Immature natural killer cell (primary cell): ENCODE measurements around the gene CEP63. TPM values are rescaled to one million over a fixed set of nuclear protein-coding genes. Genes with fewer than 3 reads are reported as not detected.

Source experiments
- DNase-seq, 3 donors: peaks; one replicate each; pipeline ENCODE4 v3.0.0; 2022; ENCODE audit warnings: mixed read lengths in 1 of 3
- H3K27ac Mint-ChIP-seq, 6 donors: one replicate each; pipeline ENCODE4 v1.8.0; 2020; ENCODE audit warnings: mixed read lengths in 6 of 6, mild to moderate bottlenecking in 5 of 6, inconsistent platforms in 4 of 6, moderate library complexity in 3 of 6
- H3K27me3 Mint-ChIP-seq, 3 donors: one replicate each; pipeline ENCODE4 v1.8.0; 2020 to 2021; ENCODE audit warnings: low read depth in 3 of 3, mild to moderate bottlenecking in 3 of 3, mixed read lengths in 3 of 3, moderate library complexity in 3 of 3, inconsistent platforms in 1 of 3
- H3K36me3 Mint-ChIP-seq, 3 donors: one replicate each; pipeline ENCODE4 v1.8.0; 2020; ENCODE audit warnings: mixed read lengths in 3 of 3, inconsistent platforms in 2 of 3, mild to moderate bottlenecking in 2 of 3
- H3K4me1 Mint-ChIP-seq, 2 donors: one replicate each; pipeline ENCODE4 v1.8.0; 2020; ENCODE audit warnings: inconsistent platforms in 2 of 2, mild to moderate bottlenecking in 2 of 2, mixed read lengths in 2 of 2, moderate library complexity in 1 of 2
- H3K4me3 Mint-ChIP-seq, 5 donors: one replicate each; pipeline ENCODE4 v1.8.0; 2020; ENCODE audit warnings: mild to moderate bottlenecking in 5 of 5, mixed read lengths in 5 of 5, inconsistent platforms in 3 of 5, moderate library complexity in 3 of 5
- H3K9me3 Mint-ChIP-seq, 6 donors: one replicate each; pipeline ENCODE4 v1.8.0; 2020; ENCODE audit warnings: mild to moderate bottlenecking in 6 of 6, mixed read lengths in 6 of 6, inconsistent platforms in 4 of 6, moderate library complexity in 3 of 6
- polyA plus RNA-seq, 3 donors: library from polyadenylated mRNA; unstranded; fragments of 300-500 nt; fragmentation: Illumina TruSeq; gene quantifications; one replicate each; pipeline ENCODE4 v1.2.3, GENCODE V29; 2021

CEP63 gene
- polyA plus RNA-seq, 3 donors from 2014 or later = 6.3 to 17.6 (median 10.8) TPM

DNA sequence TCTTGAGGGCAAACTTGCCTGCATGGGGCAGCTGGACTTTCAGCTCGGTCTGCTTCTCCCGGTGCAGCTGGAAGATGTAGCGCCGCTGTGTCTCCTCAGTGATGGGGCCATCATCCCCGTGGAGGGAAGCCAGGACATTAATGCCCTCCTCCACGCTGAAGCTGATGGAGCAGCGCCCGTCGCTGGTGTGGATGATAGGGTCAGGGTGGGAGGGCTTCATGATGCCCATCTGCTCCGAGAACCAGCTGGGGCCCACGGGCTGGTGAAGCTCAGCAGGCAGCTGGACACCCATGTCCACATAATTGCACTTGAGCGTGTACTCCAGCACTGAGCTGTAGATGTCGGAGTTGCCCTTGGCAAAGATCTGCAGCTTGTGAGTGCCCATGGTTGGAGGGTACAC is 118.1 kb downstream of the CEP63 start:
- no peaks in the 10 kb centered on the region for H3K36me3 Mint-ChIP-seq
- H3K9me3 Mint-ChIP-seq = no peaks in the 10 kb centered on the region
- peaks cover 7 to 15% of the 10 kb centered on the region in 2 donors for H3K4me1 Mint-ChIP-seq
- no peak for DNase-seq
- no peak overlapping the region for H3K4me3 Mint-ChIP-seq
- H3K27ac Mint-ChIP-seq = no peak overlapping the region
- H3K27me3 Mint-ChIP-seq = peaks cover 0 to 2% (median 0%) of the 10 kb centered on the region in 3 donors

- peaks cover 6 to 13% of the 10 kb centered on the region in 2 donors for H3K4me1 Mint-ChIP-seq
- peaks cover 0 to 2% (median 0%) of the 10 kb centered on the region in 3 donors for H3K27me3 Mint-ChIP-seq
- no peaks in the 10 kb centered on the region for H3K9me3 Mint-ChIP-seq
- H3K36me3 Mint-ChIP-seq = no peaks in the 10 kb centered on the region
- H3K27ac Mint-ChIP-seq = peak overlapping the region in 1 of 6 donors; percentile 40
- H3K4me3 Mint-ChIP-seq = no peak overlapping the region
- no peak for DNase-seq
Observed at GRCh38 chr3:134605556-134605955, 119.7 kb downstream of the CEP63 start.

- Mint-ChIP-seq H3K36me3 (no peaks in the 10 kb centered on the region), H3K27ac (no peak overlapping the region), H3K9me3 (no peaks in the 10 kb centered on the region), H3K4me1 (peaks cover 0 to 8% of the 10 kb centered on the region in 2 donors), H3K4me3 (no peak overlapping the region), H3K27me3 (peaks cover 0 to 2% (median 0%) of the 10 kb centered on the region in 3 donors)
- DNase-seq = no peak
Observed at GRCh38 chr3:134606033-134607025, 120.5 kb downstream of the CEP63 start.

GRCh38 chr3:134607054-134608022 is 121.5 kb downstream of the CEP63 start:
- DNase-seq = no peak
- H3K4me3 Mint-ChIP-seq = no peak overlapping the region

GRCh38 chr3:134608023-134608770 is 122.3 kb downstream of the CEP63 start:
- H3K9me3 Mint-ChIP-seq = no peaks in the 10 kb centered on the region
- H3K4me1 Mint-ChIP-seq = peaks cover 0 to 8% of the 10 kb centered on the region in 2 donors
- H3K36me3 Mint-ChIP-seq = no peaks in the 10 kb centered on the region
- peaks cover 0 to 2% (median 2%) of the 10 kb centered on the region in 3 donors for H3K27me3 Mint-ChIP-seq
- H3K27ac Mint-ChIP-seq = no peak overlapping the region
- DNase-seq = no peak
- no peak overlapping the region for H3K4me3 Mint-ChIP-seq

More at GRCh38 chr3:134607054-134608022, 121.5 kb downstream of the CEP63 start:
- Mint-ChIP-seq H3K27ac (no peak overlapping the region), H3K36me3 (no peaks in the 10 kb centered on the region), H3K4me1 (peaks cover 0 to 8% of the 10 kb centered on the region in 2 donors), H3K27me3 (peaks cover 0 to 2% (median 2%) of the 10 kb centered on the region in 3 donors), H3K9me3 (no peaks in the 10 kb centered on the region)

DNA sequence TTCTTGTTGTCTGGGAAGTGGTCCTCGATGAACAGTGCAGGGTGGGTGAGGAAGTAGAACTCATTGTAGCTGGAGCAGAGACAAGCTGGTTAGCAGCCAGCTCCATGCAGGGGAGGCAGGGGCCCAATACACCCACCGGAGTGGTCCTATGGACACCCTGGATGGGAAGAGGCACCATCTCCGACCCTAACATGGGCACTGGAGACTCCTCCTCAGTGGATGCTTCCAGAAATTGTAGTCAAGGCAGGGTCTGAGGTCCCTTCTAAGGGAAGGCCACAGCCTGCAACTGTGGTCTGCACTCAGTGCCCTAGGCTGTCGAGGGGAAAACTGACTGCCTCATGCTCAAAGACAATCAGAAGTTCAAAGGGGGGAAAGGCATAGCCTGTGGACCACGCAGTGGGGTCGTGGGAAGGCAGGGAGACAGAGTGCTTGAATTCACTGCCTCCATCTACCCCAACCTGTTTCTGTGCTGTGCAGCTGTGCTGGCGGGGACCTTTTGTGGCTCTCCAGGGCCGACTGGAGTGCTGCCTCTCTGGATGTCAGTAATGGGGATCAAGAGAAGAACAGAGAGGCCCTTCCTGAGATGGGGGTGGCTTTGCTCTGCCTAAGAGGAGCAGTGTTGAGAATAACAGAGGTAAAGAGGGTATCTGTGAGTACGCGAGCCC is 123.0 kb downstream of the CEP63 start:
- Mint-ChIP-seq H3K4me3 (no peak overlapping the region), H3K36me3 (no peaks in the 10 kb centered on the region), H3K27me3 (peaks cover 0 to 2% (median 2%) of the 10 kb centered on the region in 3 donors)

DNA sequence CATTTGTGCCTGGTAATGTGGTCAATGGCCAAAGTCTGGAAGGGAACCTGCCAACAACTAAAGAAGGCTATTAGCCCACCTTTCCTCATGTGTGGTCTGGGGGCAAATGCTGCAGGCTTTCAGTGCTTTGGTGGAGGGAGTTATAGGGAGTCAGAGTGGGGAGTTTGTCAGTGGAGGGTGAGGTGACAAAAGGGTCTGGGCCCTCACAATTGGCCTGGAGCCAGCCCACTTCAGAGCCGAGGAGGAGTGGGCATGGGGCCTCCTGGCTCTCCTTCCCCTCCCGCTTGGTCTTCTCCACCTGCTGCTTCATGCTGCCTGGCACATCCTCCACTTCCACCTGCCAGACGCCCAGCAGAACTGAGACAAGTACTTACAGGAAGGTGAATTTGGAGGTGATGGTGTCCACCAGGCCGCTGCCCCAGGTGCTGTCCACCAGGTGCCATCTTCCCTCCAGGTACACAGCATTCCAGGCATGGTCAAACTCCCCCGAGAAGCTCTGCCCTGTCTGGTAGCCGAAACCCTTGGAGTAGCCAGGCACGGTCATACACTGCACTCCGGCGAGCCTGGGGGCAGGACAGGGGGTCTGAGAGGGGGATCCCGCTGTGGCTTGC is 124.1 kb downstream of the CEP63 start:
- peaks cover 0 to 8% of the 10 kb centered on the region in 2 donors for H3K4me1 Mint-ChIP-seq
- no peak for DNase-seq
- H3K27ac Mint-ChIP-seq = no peak overlapping the region
- H3K9me3 Mint-ChIP-seq = no peaks in the 10 kb centered on the region
- no peaks in the 10 kb centered on the region for H3K36me3 Mint-ChIP-seq
- peaks cover 0 to 2% (median 0%) of the 10 kb centered on the region in 3 donors for H3K27me3 Mint-ChIP-seq
- H3K4me3 Mint-ChIP-seq = no peak overlapping the region

More for the DNA sequence above, 123.0 kb downstream of the CEP63 start:
- no peak for DNase-seq
- no peaks in the 10 kb centered on the region for H3K9me3 Mint-ChIP-seq
- peaks cover 0 to 8% of the 10 kb centered on the region in 2 donors for H3K4me1 Mint-ChIP-seq
- H3K27ac Mint-ChIP-seq = no peak overlapping the region

DNA sequence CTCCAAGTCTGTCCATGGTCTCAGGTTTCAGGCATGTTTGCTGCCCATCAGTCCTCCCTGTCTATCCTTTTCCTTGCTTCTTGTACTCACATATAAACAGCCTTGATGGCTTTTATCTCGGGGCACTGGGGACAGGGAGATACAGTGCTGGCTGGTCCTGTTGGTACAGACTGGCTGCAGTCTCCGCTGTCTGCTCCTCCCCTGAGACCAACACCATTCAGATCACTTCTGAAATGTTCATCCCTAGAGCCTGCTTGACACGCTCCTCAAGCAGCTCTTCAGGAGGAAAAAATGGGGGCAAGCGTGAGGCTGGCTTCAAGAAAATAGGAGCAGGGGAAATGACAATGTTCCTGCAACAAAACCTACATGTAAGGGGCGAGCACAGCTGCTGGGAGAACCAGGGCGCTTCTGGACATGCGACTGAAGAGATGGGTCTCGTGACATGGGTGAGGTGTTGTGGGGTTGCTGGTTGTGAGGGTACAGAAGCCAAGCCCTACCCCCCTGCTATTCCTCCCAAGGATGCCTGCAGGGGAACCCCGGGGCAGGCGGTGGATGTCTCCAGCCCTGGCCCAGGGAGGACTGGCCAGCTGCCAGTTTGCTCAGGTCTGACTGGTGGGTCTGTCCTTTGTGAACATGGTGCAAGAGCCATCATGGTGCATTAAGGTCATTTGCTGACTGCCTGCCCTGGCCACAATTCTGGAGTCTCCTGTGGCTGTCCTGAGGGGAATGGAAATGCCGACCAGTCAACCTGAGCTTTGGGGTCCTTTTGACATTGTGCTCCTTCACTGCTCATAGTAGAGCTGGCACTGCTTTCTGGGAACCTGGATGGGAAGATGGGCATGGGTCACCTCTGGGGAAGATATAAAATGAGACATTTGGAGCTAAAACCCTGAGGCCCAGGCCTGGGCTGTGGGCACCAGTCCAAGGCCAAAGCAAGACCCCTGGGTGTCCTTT is 124.9 kb downstream of the CEP63 start:
- peaks cover 0 to 2% (median 0%) of the 10 kb centered on the region in 3 donors for H3K27me3 Mint-ChIP-seq
- H3K27ac Mint-ChIP-seq = no peak overlapping the region
- no peaks in the 10 kb centered on the region for H3K9me3 Mint-ChIP-seq
- no peak for DNase-seq
- H3K4me3 Mint-ChIP-seq = no peak overlapping the region
- H3K36me3 Mint-ChIP-seq = no peaks in the 10 kb centered on the region
- peaks cover 0 to 8% of the 10 kb centered on the region in 2 donors for H3K4me1 Mint-ChIP-seq

DNA sequence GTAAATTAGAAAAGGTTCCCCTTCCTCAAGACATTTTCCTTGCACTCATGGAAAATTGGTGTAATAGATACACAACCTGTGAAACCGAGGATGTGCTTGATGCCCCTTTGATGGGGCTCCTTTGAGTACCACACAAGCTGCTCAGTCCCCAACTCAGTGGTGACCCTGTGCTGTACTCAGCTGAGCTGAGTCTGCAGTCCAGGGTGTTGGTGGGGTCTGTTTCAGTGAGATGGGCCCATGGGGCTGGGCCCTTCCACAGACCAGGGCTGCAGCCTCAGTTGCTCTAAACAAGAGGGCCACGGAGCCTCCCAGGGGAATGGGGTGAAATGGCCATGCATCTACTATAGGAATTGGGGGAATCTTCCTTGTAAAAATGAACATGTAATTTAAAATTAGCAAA is 125.7 kb downstream of the CEP63 start:
- DNase-seq = no peak
- no peaks in the 10 kb centered on the region for H3K36me3 Mint-ChIP-seq
- no peak overlapping the region for H3K4me3 Mint-ChIP-seq
- no peaks in the 10 kb centered on the region for H3K9me3 Mint-ChIP-seq
- no peak overlapping the region for H3K27ac Mint-ChIP-seq
- H3K27me3 Mint-ChIP-seq = peaks cover 0 to 2% (median 0%) of the 10 kb centered on the region in 3 donors
- peaks cover 0 to 6% of the 10 kb centered on the region in 2 donors for H3K4me1 Mint-ChIP-seq

GRCh38 chr3:134613006-134613520 is 127.2 kb downstream of the CEP63 start:
- DNase-seq = no peak
- no peaks in the 10 kb centered on the region for H3K4me1 Mint-ChIP-seq
- no peak overlapping the region for H3K27ac Mint-ChIP-seq

GRCh38 chr3:134614955-134615354 is 129.1 kb downstream of the CEP63 start:
- Mint-ChIP-seq H3K9me3 (no peaks in the 10 kb centered on the region), H3K4me3 (no peak overlapping the region), H3K36me3 (no peaks in the 10 kb centered on the region), H3K27me3 (peaks cover 0 to 2% (median 0%) of the 10 kb centered on the region in 3 donors), H3K27ac (no peak overlapping the region), H3K4me1 (no peaks in the 10 kb centered on the region)
- no peak for DNase-seq

More at GRCh38 chr3:134613006-134613520, 127.2 kb downstream of the CEP63 start:
- no peaks in the 10 kb centered on the region for H3K9me3 Mint-ChIP-seq
- H3K4me3 Mint-ChIP-seq = no peak overlapping the region
- peaks cover 0 to 2% (median 0%) of the 10 kb centered on the region in 3 donors for H3K27me3 Mint-ChIP-seq
- no peaks in the 10 kb centered on the region for H3K36me3 Mint-ChIP-seq
